GM19025 (cell line): Measurements from ENCODE around the gene IGFN1.

Source experiments
- ATAC-seq: cut with Tn5 transposase; IDR thresholded peaks from one replicate; pipeline ENCODE4 v1.9.1; 2021; ENCODE audit warnings: mild to moderate bottlenecking, low read depth, moderate library complexity; ENCODE audit not compliant: unreplicated experiment

Gene IGFN1

DNA sequence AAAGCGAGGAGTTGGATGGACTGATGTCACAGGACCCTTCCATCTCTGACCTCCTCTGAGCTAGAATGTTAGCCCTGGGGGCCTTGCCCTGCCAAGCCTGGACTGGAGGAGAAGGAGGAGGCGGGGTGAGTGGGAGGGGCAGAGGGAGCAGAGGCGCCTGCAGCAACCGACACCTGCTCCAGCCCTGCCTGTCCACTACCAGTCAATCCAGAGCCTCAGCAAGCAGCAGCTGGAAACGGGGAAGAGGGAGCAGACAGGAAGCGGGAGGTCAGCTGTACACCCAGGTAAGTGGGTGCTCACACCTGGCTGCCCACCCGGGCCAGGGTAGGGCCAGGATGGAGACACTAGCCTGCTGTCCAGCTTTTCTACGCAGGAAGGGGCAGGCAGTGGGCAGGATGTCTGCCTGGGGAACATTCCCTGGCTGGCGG, at the start of gene IGFN1:
Gene IGFN1 (plus strand): TSS at position 201 of the 428 bp plus-strand sequence. CDS start 2,470 bp downstream, outside the sequence.
- no peak for ATAC-seq

- no peak for ATAC-seq
Observed at GRCh38 chr1:201140941-201141260, 49.7 kb upstream of the IGFN1 start.

GRCh38 chr1:201141418-201141817, 49.2 kb upstream of the IGFN1 start:
- ATAC-seq: no peak

GRCh38 chr1:201142011-201142848, 48.4 kb upstream of the IGFN1 start:
- ATAC-seq: no peak

- no peak for ATAC-seq
Observed at GRCh38 chr1:201142849-201143725, 47.5 kb upstream of the IGFN1 start.

GRCh38 chr1:201143726-201144635, 46.6 kb upstream of the IGFN1 start:
- ATAC-seq: no peak

- ATAC-seq: no peak
Observed at GRCh38 chr1:201144701-201145100, 45.9 kb upstream of the IGFN1 start.

DNA sequence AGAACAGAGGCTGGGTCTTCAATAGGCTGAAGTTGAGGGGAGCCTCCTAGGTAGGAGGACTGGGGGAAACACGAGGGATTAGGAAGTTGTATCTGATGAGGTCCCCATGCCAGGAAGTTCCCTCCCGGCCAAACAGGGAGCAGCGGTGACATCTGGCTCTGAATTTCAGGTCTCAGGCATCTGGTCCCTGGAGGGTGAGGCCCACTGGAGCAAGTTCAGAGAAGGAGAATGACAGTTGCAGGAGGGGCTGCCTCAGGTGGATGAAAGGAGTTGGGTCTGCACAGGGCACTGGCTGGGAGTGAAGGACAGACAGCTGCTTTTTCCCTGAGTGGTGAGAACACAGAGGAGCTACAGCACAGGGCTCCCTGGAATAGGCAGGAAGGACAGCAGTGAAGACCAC, 45.5 kb upstream of the IGFN1 start:
- ATAC-seq: no peak

- no peak for ATAC-seq
Observed at GRCh38 chr1:201145816-201146215, 44.8 kb upstream of the IGFN1 start.

- ATAC-seq: no peak
Observed at GRCh38 chr1:201146626-201147390, 43.8 kb upstream of the IGFN1 start.

DNA sequence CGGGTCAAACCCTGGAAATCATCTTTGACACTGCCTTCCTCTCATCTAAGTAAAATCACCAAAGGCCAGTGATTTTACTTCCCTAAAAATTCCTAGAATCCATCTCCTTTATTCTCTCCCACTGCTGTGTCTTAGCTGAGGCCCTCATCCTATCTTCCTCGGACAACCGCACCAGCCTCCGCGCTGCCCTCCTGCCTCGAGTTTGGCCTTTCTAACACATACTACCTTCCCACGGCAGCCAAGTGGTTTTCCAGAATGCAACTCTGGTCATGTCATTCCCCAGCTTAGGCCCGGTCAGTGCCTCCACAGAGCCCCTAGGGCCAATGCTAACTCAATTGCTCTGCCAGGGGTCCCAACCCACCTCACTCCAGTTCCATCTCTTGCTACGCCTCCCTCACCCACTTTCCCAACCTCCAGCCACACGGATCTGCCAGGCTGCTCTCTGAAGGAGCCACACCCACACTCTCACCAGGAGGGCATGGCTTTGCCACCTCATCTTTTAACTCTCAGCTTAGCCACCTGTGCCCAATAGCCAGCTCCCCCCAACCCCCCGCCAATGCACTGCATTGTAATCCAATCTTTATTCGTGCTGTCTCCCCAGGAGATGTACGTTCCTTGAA, 43.1 kb upstream of the IGFN1 start:
- ATAC-seq: no peak

- ATAC-seq: no peak
Observed at GRCh38 chr1:201149400-201149799, 41.2 kb upstream of the IGFN1 start.

DNA sequence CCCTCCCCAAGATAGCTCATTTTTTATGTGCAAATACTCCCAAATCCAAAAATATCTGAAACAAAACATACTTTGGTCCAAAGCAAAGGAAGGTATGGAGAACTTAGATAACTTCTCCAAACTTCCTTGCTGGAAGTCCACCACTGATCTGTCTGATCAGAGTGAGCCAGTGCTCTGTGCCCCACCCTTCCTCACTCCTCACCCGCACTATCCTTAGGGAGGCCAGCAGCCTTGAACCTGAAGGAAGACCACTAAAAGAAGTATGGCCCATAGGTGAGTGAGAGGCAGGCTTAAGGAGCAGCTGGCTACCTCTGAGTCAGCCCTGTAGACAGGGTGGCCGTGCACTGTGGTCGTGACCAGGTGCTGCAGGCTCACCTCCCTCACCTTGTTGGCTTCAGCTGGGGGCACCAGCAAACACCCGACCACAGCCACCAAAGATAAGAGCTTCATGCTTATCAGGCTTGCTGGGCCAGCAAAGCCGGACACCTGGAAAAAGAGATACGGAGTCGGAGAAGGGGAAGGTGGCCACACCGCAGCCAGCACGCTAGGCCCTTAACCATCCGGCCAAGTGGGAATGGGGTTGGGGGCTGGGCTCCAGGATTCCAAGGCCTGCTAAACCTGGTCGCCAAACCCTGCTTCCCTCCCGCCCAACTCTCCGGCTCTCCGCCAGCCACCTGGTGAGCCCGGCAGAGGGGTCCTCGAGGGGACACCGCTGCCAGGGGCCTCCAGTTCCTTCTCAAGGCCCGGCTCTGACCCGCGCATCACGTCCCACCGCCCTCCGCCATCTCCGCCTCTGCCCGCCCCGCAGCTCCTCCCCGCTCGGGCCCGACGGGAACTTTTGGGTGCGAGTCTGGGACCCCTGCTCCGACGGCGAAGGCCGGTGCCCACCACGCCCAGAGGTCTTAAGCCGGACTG, 36.9 kb upstream of the IGFN1 start:
- ATAC-seq: peak; percentile 64

DNA sequence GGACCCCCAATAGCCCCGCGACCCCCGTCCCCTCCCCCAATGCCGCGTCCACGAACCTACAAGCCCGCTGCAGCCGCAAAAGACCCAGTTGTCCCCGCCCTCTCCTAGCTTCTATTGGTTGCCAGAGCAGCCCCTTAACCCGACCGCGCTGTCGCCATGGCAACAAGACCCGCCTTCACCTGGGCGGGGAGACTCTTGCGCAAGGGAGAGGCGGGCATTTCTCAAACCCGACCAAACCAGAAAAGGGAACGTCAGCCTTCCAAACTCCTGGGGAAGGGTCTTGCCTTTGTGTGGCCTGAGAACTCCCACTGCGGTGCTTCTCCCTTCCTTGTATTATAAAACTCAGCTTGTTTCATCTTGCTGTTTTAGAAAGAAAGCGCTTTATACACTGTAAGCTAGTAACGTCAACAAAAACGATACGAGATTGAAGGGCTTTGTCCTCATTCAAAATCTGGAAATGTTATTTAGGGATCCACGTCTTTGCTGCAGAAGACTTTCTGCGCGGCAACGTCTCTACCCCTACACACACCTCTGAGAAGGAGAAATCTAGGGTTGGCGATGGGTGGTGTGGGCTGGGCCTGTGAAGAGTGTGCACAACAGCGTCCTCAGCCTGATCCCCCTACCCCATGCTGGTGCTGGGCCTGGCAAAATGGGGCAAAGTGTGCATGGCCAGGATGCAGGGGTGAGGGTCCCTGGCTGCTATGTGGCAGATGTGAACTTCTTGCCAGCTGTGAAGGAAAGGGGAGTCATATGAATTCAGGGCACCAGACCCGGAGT, 36.0 kb upstream of the IGFN1 start, which contains the start of gene TMEM9:
Gene TMEM9 (minus strand): TSS at position 86 of the 777 bp plus-strand sequence. CDS start 551 bp downstream, outside the sequence.
- peak; percentile 97 for ATAC-seq

DNA sequence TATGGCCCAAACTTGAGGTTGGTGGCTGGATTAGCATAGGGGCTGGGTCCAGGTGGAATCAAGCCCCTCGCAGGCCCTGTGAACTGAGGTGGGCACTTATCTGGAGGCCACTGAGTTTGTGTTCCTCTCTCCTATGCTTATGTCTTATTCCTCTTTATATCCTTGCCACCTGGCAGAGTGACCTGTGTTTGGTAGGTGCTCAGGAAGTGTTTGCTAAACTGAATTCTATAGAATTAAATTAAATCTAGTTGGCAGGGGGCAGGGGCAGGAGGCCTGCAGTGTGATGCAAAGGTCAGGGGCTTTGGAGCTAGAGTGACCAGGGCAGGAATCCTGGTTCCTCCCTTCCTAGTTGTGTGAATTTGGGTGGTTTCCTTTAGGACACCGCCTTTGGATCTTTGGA, 35.3 kb upstream of the IGFN1 start:
- no peak for ATAC-seq

- no peak for ATAC-seq
Observed at GRCh38 chr1:201156346-201156745, 34.3 kb upstream of the IGFN1 start.

DNA sequence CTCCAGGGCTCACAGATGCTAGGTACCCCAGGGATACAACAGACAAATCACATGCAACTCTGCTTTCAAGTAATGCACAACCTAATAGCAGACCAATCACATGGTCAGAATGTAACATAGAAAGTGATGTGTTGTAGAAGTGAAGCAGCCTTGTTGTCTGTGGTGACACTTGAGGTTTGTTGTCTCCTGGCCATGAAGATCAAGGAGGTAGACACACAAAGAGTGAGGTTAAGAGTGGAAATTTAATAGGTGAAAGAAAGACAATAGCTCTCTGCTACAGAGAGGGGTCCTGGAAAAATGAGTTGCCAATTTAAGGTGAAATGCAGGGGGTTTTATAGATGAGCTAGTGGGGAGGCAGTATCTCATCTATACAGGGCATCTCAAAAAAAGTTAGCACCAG, 33.8 kb upstream of the IGFN1 start:
- no peak for ATAC-seq
